SK-N-SH (cell line): ENCODE data around the gene NR1H4. TPM values are rescaled to one million over a fixed set of nuclear protein-coding genes. Genes with fewer than 3 reads are reported as not detected.

Source experiments
- CTCF ChIA-PET: fragments of 300-600, 350-600 bp; formaldehyde crosslinking; extraction: SDS; loops from one replicate; lab custom pipeline; 2021; lab: Yijun Ruan, JAX
- POLR2A ChIA-PET: fragments of 350-600 bp; sonication (Branson Sonifier 250); formaldehyde crosslinking; extraction: SDS; loops from one replicate; lab custom pipeline; 2020; ENCODE audit warnings: antibody characterized with exemption, inconsistent platforms; lab: Yijun Ruan, JAX
- DNase-seq: peaks from one replicate; pipeline ENCODE4 v3.0.0; 2012
- H2AFZ ChIP-seq: fragments of 200-600 bp; sonication (generic); 2 replicates; pipeline ENCODE4 v1.8.1; 2016; ENCODE audit warnings: antibody characterized with exemption, mild to moderate bottlenecking, low read depth
- H3F3A ChIP-seq: fragments of 200-600 bp; sonication (generic); replicated peaks from 2 replicates; pipeline ENCODE3; 2016; ENCODE audit warnings: antibody characterized with exemption, mild to moderate bottlenecking; ENCODE audit not compliant: insufficient read depth
- H3K27ac ChIP-seq, 2 experiments: fragments of 200-500 bp in 1 of 2; fragments of 200-600 bp in 1 of 2; sonication (Bioruptor generic) in 1 of 2; sonication (generic), shearing (Covaris generic) in 1 of 2; 2 replicates each; pipeline versions ENCODE4 v1.5.1 to v1.6.1; 2014 to 2016; ENCODE audit warnings: low read depth in 2 of 2, inconsistent platforms in 1 of 2, low read length in 1 of 2, mild to moderate bottlenecking in 1 of 2, mixed read lengths in 1 of 2
- H3K27me3 ChIP-seq: fragments of 200-600 bp; sonication (generic), shearing (Covaris generic); 2 replicates; pipeline ENCODE4 v1.6.1; 2016; ENCODE audit warnings: mixed run types; ENCODE audit not compliant: insufficient read depth
- H3K36me3 ChIP-seq, 2 experiments: fragments of 200-500 bp in 1 of 2; fragments of 200-600 bp in 1 of 2; sonication (Bioruptor generic) in 1 of 2; sonication (generic) in 1 of 2; replicated peaks in 1 of 2; 2 replicates each; pipeline versions ENCODE3 to v1.5.1; 2014 to 2016; ENCODE audit warnings: low read length in 1 of 2, mild to moderate bottlenecking in 1 of 2; ENCODE audit not compliant: insufficient read depth in 2 of 2, control insufficient read depth in 1 of 2
- H3K4me1 ChIP-seq, 2 experiments: fragments of 200-500 bp in 1 of 2; fragments of 200-600 bp in 1 of 2; sonication (Bioruptor generic) in 1 of 2; sonication (generic), shearing (Covaris generic) in 1 of 2; 2 replicates each; pipeline versions ENCODE4 v1.5.1 to v1.6.1; 2014 to 2016; ENCODE audit warnings: low read depth in 1 of 2, low read length in 1 of 2, mixed run types in 1 of 2; ENCODE audit not compliant: insufficient read depth in 2 of 2, control insufficient read depth in 1 of 2
- H3K4me2 ChIP-seq: fragments of 200-600 bp; sonication (generic), shearing (Covaris generic); 2 replicates; pipeline ENCODE4 v1.6.1; 2017; ENCODE audit warnings: mixed run types
- H3K4me3 ChIP-seq, 2 experiments: fragments of 200-500 bp in 1 of 2; fragments of 200-600 bp in 1 of 2; sonication (Bioruptor generic) in 1 of 2; sonication (generic), shearing (Covaris generic) in 1 of 2; 2 replicates each; pipeline versions ENCODE4 v1.5.1 to v1.8.1; 2014 to 2016; ENCODE audit warnings: low read depth in 2 of 2, inconsistent platforms in 1 of 2, low read length in 1 of 2, mild to moderate bottlenecking in 1 of 2, mixed read lengths in 1 of 2, moderate library complexity in 1 of 2
- H3K79me2 ChIP-seq: fragments of 200-600 bp; sonication (generic); 2 replicates; pipeline ENCODE4 v1.8.1; 2017; ENCODE audit warnings: mild to moderate bottlenecking; ENCODE audit not compliant: insufficient read depth
- H3K9ac ChIP-seq: fragments of 200-600 bp; sonication (generic); 2 replicates; pipeline ENCODE4 v1.6.1; 2017; ENCODE audit warnings: mixed run types
- H3K9me2 ChIP-seq: fragments of 200-600 bp; sonication (generic); 2 replicates; pipeline ENCODE4 v1.6.1; 2017; ENCODE audit warnings: mixed run types
- H3K9me3 ChIP-seq: fragments of 200-600 bp; sonication (generic); 2 replicates; pipeline ENCODE4 v1.6.1; 2017; ENCODE audit warnings: mixed run types, mild to moderate bottlenecking, moderate library complexity
- H4K20me1 ChIP-seq: fragments of 200-600 bp; sonication (generic); 2 replicates; pipeline ENCODE4 v1.6.1; 2017; ENCODE audit warnings: mild to moderate bottlenecking, mixed run types; ENCODE audit not compliant: insufficient read depth
- CHD2 ChIP-seq: fragments of 150-350 bp; IDR thresholded peaks from 2 replicates; pipeline ENCODE4 v1.6.1; 2018; ENCODE audit warnings: low read length; ENCODE audit not compliant: partially characterized antibody
- FOSL2 ChIP-seq: IDR thresholded peaks from 2 replicates; pipeline ENCODE4 v1.4.0; 2012; ENCODE audit warnings: low read depth, mild to moderate bottlenecking, moderate library complexity, borderline replicate concordance
- MAX ChIP-seq: IDR thresholded peaks from 2 replicates; pipeline ENCODE4 v1.4.0; 2012; ENCODE audit warnings: low read depth
- NFIC ChIP-seq: IDR thresholded peaks from 2 replicates; pipeline ENCODE4 v1.4.0; 2012; ENCODE audit warnings: borderline replicate concordance
- PBX3 ChIP-seq: IDR thresholded peaks from 2 replicates; pipeline ENCODE4; 2012
- POLR2AphosphoS5 ChIP-seq: IDR thresholded peaks from 2 replicates; pipeline ENCODE4 v1.6.1; 2012; ENCODE audit warnings: low read depth, low read length
- TCF12 ChIP-seq: IDR thresholded peaks from 2 replicates; pipeline ENCODE4 v1.4.0; 2012
- TEAD4 ChIP-seq: IDR thresholded peaks from 2 replicates; pipeline ENCODE4 v1.4.0; 2012; ENCODE audit warnings: mild to moderate bottlenecking, borderline replicate concordance; ENCODE audit not compliant: insufficient read depth
- WGBS: methylation state at CpG from one replicate; pipeline ENCODE4 v1.1.6; 2017; ENCODE audit warnings: low lambda C conversion rate; 5-methylcytosine and 5-hydroxymethylcytosine counted together
- polyA plus RNA-seq, 3 experiments: library from polyadenylated mRNA; depleted of rRNA; stranded (reverse); fragments of >200 nt; gene quantifications; 2 replicates each; pipeline ENCODE4 v1.2.3, GENCODE V29; 2012
- TF ChIP-seq, protein P1 (sequence below): IDR thresholded peaks from 2 replicates; pipeline ENCODE4 v1.4.0; 2012; ENCODE audit warnings: low read depth, borderline replicate concordance
- TF ChIP-seq, protein P2 (sequence below): fragments of 150-350 bp; IDR thresholded peaks from 2 replicates; pipeline ENCODE4 v1.6.1; 2017; ENCODE audit warnings: antibody characterized with exemption, low read length, low read depth, borderline replicate concordance
- TF ChIP-seq, protein P3 (sequence below): IDR thresholded peaks from 2 replicates; pipeline ENCODE4 v1.4.0; 2012; ENCODE audit warnings: low read depth, borderline replicate concordance

The NR1H4 gene
- polyA plus RNA-seq, 1 of the 3 experiments (the other 2 are of a cell fraction), result not detected

GRCh38 chr12:100528471-100529127 is 54.9 kb downstream of the NR1H4 start:
- Histone ChIP-seq H4K20me1 (no peaks in the 10 kb centered on the region), H3K27ac (no peak overlapping the region), H3K9ac (no peak overlapping the region), H3F3A (no peaks in the 10 kb centered on the region), H3K9me3 (no peaks in the 10 kb centered on the region), H3K27me3 (no peaks in the 10 kb centered on the region; the same call in 1 of the 2 replicates), H3K9me2 (no peaks in the 10 kb centered on the region), H3K36me3 (no peaks in the 10 kb centered on the region), H3K4me2 (no peak overlapping the region), H3K79me2 (no peaks in the 10 kb centered on the region), H3K4me1 (no peaks in the 10 kb centered on the region; a peak in 2 of 4 replicates), H2AFZ (no peak overlapping the region), H3K4me3 (no peak overlapping the region)
- no peak for DNase-seq
- ChIA-PET CTCF (no interaction called here), POLR2A (no interaction called here)
- TF ChIP-seq, protein P1, sequence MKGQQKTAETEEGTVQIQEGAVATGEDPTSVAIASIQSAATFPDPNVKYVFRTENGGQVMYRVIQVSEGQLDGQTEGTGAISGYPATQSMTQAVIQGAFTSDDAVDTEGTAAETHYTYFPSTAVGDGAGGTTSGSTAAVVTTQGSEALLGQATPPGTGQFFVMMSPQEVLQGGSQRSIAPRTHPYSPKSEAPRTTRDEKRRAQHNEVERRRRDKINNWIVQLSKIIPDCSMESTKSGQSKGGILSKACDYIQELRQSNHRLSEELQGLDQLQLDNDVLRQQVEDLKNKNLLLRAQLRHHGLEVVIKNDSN, result no peak
- TF ChIP-seq, protein P2, sequence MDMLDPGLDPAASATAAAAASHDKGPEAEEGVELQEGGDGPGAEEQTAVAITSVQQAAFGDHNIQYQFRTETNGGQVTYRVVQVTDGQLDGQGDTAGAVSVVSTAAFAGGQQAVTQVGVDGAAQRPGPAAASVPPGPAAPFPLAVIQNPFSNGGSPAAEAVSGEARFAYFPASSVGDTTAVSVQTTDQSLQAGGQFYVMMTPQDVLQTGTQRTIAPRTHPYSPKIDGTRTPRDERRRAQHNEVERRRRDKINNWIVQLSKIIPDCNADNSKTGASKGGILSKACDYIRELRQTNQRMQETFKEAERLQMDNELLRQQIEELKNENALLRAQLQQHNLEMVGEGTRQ, result no peak
- TF ChIP-seq FOSL2, result no peak
- TF ChIP-seq TCF12, result no peak
- TF ChIP-seq TEAD4, result no peak
- no peak for TF ChIP-seq MAX
- TF ChIP-seq POLR2AphosphoS5, result no peak
- no peak for TF ChIP-seq PBX3
- 34% methylated on average over 1 of the region's 1 CpG for WGBS

DNA sequence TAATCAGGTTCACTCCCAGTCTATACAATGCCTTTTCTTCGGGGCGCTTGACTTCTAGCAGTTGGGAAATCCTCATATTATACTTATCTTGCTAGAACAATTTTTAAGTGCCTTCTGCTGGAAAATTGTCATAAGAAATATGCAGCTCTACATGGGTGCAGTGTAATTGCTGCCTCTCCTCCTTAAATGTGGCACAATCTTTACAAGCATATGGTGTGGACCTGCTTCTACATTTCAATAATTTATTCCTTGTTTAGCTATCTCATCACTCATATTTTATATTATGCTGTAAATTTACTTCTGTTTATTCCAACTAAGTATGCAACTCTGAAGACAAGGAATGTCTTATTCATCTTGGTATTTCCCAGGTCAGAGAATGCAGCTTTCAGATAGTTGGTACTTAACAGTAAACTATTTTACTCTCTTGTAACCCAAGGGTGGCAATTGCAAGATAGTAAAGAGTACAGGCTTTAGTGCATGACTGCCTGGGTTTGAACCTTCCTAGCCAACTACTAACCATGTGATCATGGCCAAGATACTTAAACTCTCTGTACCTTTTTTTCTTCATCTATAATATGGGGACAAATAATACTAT is 56.2 kb downstream of the NR1H4 start:
- H3K36me3 ChIP-seq, result no peaks in the 10 kb centered on the region
- no peak overlapping the region for H3K9ac ChIP-seq
- H3K27ac ChIP-seq, result no peak overlapping the region
- TF ChIP-seq, protein P3, sequence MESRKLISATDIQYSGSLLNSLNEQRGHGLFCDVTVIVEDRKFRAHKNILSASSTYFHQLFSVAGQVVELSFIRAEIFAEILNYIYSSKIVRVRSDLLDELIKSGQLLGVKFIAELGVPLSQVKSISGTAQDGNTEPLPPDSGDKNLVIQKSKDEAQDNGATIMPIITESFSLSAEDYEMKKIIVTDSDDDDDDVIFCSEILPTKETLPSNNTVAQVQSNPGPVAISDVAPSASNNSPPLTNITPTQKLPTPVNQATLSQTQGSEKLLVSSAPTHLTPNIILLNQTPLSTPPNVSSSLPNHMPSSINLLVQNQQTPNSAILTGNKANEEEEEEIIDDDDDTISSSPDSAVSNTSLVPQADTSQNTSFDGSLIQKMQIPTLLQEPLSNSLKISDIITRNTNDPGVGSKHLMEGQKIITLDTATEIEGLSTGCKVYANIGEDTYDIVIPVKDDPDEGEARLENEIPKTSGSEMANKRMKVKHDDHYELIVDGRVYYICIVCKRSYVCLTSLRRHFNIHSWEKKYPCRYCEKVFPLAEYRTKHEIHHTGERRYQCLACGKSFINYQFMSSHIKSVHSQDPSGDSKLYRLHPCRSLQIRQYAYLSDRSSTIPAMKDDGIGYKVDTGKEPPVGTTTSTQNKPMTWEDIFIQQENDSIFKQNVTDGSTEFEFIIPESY, result no peak
- TF ChIP-seq NFIC (no peak), TEAD4 (no peak), CHD2 (no peak)
- TF ChIP-seq, all 33 proteins: peak for 0
- no peaks in the 10 kb centered on the region for H3K9me3 ChIP-seq
- no peak overlapping the region for H3K4me2 ChIP-seq
- H3K9me2 ChIP-seq, result no peaks in the 10 kb centered on the region
- H3K4me1 ChIP-seq, result no peaks in the 10 kb centered on the region; a peak in 2 of 4 replicates
- no peaks in the 10 kb centered on the region for H3F3A ChIP-seq
- 80% methylated on average over 2 of the region's 2 CpGs for WGBS
- no peak overlapping the region for H2AFZ ChIP-seq
- H3K79me2 ChIP-seq, result no peaks in the 10 kb centered on the region
- ChIA-PET CTCF (interaction anchor here (1.0 kb wide), 1 partner anchor 25 kb away, joined by 3 read pairs; no protein-coding TSS in a partner anchor), POLR2A (no interaction called here)
- H3K4me3 ChIP-seq, result no peak overlapping the region
- H3K27me3 ChIP-seq, result no peaks in the 10 kb centered on the region; the same call in 1 of the 2 replicates
- no peaks in the 10 kb centered on the region for H4K20me1 ChIP-seq
- no peak for DNase-seq
